Activated T-cell treated with anti-CD3 and anti-CD28 coated beads, Interleukin-2, amount 50 U/mL, for 4 hours (primary cell): Measurements from ENCODE around the gene KCNH1. TPM values are rescaled to one million over a fixed set of nuclear protein-coding genes. Genes with fewer than 3 reads are reported as not detected.

Source experiments
- ATAC-seq, 2 donors: fragments of 200-7000 bp; cut with Tn5 transposase; one replicate each; pipeline ENCODE4 v1.10.0; 2021
- DNase-seq: peaks from one replicate; pipeline ENCODE4 v3.0.0-alpha.2; 2020
- H3K27me3 Mint-ChIP-seq: one replicate; pipeline ENCODE4 v1.8.0; 2021; ENCODE audit warnings: low read depth, mixed read lengths
- H3K36me3 Mint-ChIP-seq: one replicate; pipeline ENCODE4 v1.8.0; 2022; ENCODE audit warnings: mixed read lengths; ENCODE audit not compliant: insufficient read depth
- H3K4me1 Mint-ChIP-seq: one replicate; pipeline ENCODE4 v1.8.0; 2021; ENCODE audit warnings: low read depth, mixed read lengths
- H3K4me3 Mint-ChIP-seq: one replicate; pipeline ENCODE4 v1.8.0; 2021; ENCODE audit warnings: mild to moderate bottlenecking, moderate library complexity, mixed read lengths
- H3K9me3 Mint-ChIP-seq: one replicate; pipeline ENCODE4 v1.8.0; 2021; ENCODE audit warnings: mixed read lengths
- total RNA-seq, 3 donors: library from RNA; stranded (reverse); gene quantifications; one replicate each; pipeline ENCODE4 v1.2.1, GENCODE V29; 2021

Gene KCNH1
- total RNA-seq, 3 donors from 2014 or later: not detected

DNA sequence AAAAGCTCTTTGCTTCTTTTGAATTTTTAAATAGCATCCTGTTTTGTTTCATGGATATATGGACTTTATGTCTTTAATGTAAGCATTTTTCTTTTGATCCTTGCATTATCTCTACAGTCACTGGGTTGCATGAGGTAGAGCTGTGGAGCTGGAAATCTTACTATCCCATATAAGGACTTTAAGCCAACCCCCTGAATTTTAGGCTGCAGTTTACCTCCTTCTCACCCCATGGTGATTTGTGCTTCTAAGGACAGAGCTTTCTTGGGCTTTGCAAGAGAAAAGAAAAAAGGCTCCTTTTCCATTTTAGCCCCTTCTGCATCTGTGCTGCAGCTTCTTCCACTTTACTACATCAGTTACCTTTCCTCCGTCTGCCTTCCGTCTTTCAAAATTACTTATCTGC, 431.4 kb downstream of the KCNH1 start:
- Mint-ChIP-seq H3K4me1 (no peaks in the 10 kb centered on the region), H3K4me3 (no peak overlapping the region), H3K36me3 (no peaks in the 10 kb centered on the region), H3K27me3 (no peaks in the 10 kb centered on the region), H3K9me3 (no peaks in the 10 kb centered on the region)
- ATAC-seq (no peak), DNase-seq (no peak)

- no peaks in the 10 kb centered on the region for H3K4me1 Mint-ChIP-seq
- H3K27me3 Mint-ChIP-seq: no peaks in the 10 kb centered on the region
- DNase-seq (no peak), ATAC-seq (no peak)
- H3K9me3 Mint-ChIP-seq: no peaks in the 10 kb centered on the region
- no peaks in the 10 kb centered on the region for H3K36me3 Mint-ChIP-seq
- no peak overlapping the region for H3K4me3 Mint-ChIP-seq
Measured at GRCh38 chr1:210700511-210700910, 433.4 kb downstream of the KCNH1 start.

GRCh38 chr1:210700083-210700482, 433.9 kb downstream of the KCNH1 start:
- H3K36me3 Mint-ChIP-seq: no peaks in the 10 kb centered on the region
- DNase-seq (no peak), ATAC-seq (no peak)
- no peaks in the 10 kb centered on the region for H3K27me3 Mint-ChIP-seq
- H3K4me3 Mint-ChIP-seq: no peak overlapping the region
- no peaks in the 10 kb centered on the region for H3K4me1 Mint-ChIP-seq
- H3K9me3 Mint-ChIP-seq: no peaks in the 10 kb centered on the region

- H3K4me1 Mint-ChIP-seq: no peaks in the 10 kb centered on the region
- H3K4me3 Mint-ChIP-seq: no peak overlapping the region
- no peaks in the 10 kb centered on the region for H3K27me3 Mint-ChIP-seq
- H3K36me3 Mint-ChIP-seq: no peaks in the 10 kb centered on the region
- ATAC-seq (no peak), DNase-seq (no peak)
- H3K9me3 Mint-ChIP-seq: no peaks in the 10 kb centered on the region
Measured at GRCh38 chr1:210698661-210699060, 435.3 kb downstream of the KCNH1 start.

DNA sequence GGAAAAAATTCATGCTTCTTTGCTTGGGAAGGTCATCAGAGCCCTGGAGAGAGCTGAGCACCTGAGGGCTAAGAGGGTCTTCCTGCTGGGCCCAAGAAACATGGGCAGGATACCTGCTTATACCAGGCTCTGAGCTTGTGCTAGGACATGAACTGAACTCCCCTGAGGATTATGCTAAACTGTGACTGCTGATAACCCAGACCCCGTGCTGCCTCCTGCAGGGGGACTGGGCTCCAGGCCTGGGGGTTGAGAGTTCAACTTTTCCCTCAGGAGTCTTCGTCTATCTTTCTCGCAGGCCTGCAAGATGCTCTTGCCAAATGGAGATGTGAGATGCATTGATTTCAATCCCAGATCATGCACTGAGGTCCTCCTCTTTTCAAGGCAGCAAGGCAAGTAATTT, 436.8 kb downstream of the KCNH1 start:
- H3K9me3 Mint-ChIP-seq: no peaks in the 10 kb centered on the region
- ATAC-seq (no peak), DNase-seq (no peak)
- H3K36me3 Mint-ChIP-seq: no peaks in the 10 kb centered on the region
- H3K4me1 Mint-ChIP-seq: peaks cover 8% of the 10 kb centered on the region
- no peak overlapping the region for H3K4me3 Mint-ChIP-seq
- no peaks in the 10 kb centered on the region for H3K27me3 Mint-ChIP-seq

DNA sequence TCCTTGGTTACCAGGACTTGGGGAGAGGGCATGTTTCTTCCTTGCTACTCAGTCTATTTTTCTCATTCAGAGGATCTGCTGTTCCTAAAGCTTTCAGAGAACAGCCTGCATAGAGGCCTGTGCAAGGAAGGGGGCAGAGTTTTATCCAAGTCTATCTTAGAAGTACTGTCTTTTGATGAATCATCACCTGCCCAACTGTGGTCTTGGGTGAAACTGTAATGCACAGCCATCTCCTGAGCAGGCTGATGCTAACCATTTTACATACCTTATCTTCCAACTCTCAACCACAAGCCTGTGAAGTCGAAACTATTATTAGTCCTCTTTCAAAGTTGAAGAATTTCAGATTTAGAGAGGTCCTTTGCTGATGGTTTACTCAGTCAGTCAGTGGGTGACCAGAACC, 437.2 kb downstream of the KCNH1 start:
- Mint-ChIP-seq H3K4me3 (no peak overlapping the region), H3K9me3 (no peaks in the 10 kb centered on the region), H3K4me1 (peaks cover 8% of the 10 kb centered on the region), H3K36me3 (no peaks in the 10 kb centered on the region), H3K27me3 (no peaks in the 10 kb centered on the region)
- DNase-seq (no peak), ATAC-seq (no peak)

DNA sequence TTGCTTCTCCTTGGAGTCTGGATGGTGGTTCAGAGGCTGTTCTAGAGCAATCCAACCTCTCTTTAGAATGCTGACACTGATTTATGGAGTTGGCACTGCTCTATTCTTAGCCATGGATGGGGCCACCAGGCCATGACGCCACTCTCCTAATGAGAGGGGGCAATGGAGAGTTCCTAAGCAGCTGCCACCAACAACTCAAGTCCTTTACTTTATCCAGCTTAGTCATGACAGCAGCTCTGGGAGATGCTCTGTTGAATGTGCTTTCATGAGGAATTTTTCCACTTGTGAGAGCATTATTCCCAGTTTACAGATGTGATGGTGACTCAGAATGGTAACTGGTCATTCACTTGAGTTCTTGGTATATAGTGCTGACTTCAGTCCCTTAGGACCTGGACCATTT, 438.9 kb downstream of the KCNH1 start:
- DNase-seq (no peak), ATAC-seq (no peak)
- H3K27me3 Mint-ChIP-seq: no peaks in the 10 kb centered on the region
- H3K36me3 Mint-ChIP-seq: no peaks in the 10 kb centered on the region
- H3K4me3 Mint-ChIP-seq: no peak overlapping the region
- H3K9me3 Mint-ChIP-seq: no peaks in the 10 kb centered on the region
- H3K4me1 Mint-ChIP-seq: peaks cover 8% of the 10 kb centered on the region

DNA sequence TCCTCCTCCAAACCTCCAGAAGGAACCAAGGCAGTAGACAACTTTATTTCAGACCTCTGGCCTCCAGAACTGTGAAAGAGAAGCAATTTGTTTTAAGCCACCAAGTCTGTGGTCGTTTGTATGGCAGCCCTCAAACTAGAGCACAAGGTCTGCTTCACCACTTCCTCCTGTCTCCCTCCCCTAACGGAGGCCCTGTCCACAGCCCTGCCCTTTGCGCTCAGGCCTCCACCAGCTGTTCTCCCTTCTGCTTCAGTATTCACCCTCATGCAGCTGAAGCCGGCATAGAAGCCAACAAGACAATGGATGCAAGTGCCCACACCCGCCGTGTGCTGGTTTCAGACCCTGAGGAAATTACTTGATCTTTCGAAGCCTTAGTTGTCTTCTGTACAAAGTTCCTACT, 441.2 kb downstream of the KCNH1 start:
- no peaks in the 10 kb centered on the region for H3K36me3 Mint-ChIP-seq
- H3K4me3 Mint-ChIP-seq: no peak overlapping the region
- ATAC-seq: no peak

GRCh38 chr1:210691039-210691610, 442.8 kb downstream of the KCNH1 start:
- Mint-ChIP-seq H3K4me3 (no peak overlapping the region), H3K27me3 (no peaks in the 10 kb centered on the region), H3K9me3 (no peaks in the 10 kb centered on the region), H3K4me1 (peaks cover 8% of the 10 kb centered on the region), H3K36me3 (no peaks in the 10 kb centered on the region)
- no peak for ATAC-seq
- DNase-seq: no peak

More for the DNA sequence above, 441.2 kb downstream of the KCNH1 start:
- Mint-ChIP-seq H3K27me3 (no peaks in the 10 kb centered on the region), H3K4me1 (peaks cover 8% of the 10 kb centered on the region), H3K9me3 (no peaks in the 10 kb centered on the region)
- no peak for DNase-seq

GRCh38 chr1:210690236-210690635, 443.7 kb downstream of the KCNH1 start:
- Mint-ChIP-seq H3K36me3 (no peaks in the 10 kb centered on the region), H3K4me3 (no peak overlapping the region), H3K27me3 (no peaks in the 10 kb centered on the region), H3K4me1 (peaks cover 8% of the 10 kb centered on the region), H3K9me3 (no peaks in the 10 kb centered on the region)
- DNase-seq (no peak), ATAC-seq (no peak)

DNA sequence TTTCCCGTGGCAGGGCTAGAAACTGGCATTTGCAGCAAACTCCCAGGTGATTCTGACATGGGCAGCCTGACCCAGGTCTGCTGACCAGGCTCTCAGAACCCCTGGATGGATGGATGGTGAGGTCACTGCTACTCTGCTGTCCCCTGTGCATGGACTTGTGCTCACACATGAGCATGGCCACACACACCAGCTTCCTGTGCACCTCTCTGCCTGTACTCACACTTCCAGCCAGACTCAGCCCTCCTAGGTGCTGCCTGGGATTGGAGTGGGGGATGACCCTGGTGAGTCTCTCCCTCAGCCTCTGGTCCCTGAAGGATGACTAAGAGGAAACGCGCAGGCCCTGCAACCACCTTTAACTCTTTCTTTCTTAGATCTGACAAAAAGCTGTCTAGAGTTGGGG, 444.1 kb downstream of the KCNH1 start:
- Mint-ChIP-seq H3K4me1 (peaks cover 8% of the 10 kb centered on the region), H3K9me3 (no peaks in the 10 kb centered on the region), H3K4me3 (no peak overlapping the region), H3K27me3 (no peaks in the 10 kb centered on the region), H3K36me3 (no peaks in the 10 kb centered on the region)
- ATAC-seq: no peak
- no peak for DNase-seq

- no peak overlapping the region for H3K4me3 Mint-ChIP-seq
- no peaks in the 10 kb centered on the region for H3K27me3 Mint-ChIP-seq
- ATAC-seq (no peak), DNase-seq (no peak)
- H3K9me3 Mint-ChIP-seq: no peaks in the 10 kb centered on the region
- peaks cover 8% of the 10 kb centered on the region for H3K4me1 Mint-ChIP-seq
- no peaks in the 10 kb centered on the region for H3K36me3 Mint-ChIP-seq
Measured at GRCh38 chr1:210688512-210689234, 445.3 kb downstream of the KCNH1 start.

- no peak for ATAC-seq
- Mint-ChIP-seq H3K27me3 (no peaks in the 10 kb centered on the region), H3K4me1 (peaks cover 4% of the 10 kb centered on the region), H3K9me3 (no peaks in the 10 kb centered on the region), H3K36me3 (no peaks in the 10 kb centered on the region), H3K4me3 (no peak overlapping the region)
- DNase-seq: no peak
Measured at GRCh38 chr1:210687582-210688279, 446.2 kb downstream of the KCNH1 start.

GRCh38 chr1:210686841-210687240, 447.1 kb downstream of the KCNH1 start:
- H3K4me3 Mint-ChIP-seq: no peak overlapping the region
- H3K36me3 Mint-ChIP-seq: no peaks in the 10 kb centered on the region
- no peaks in the 10 kb centered on the region for H3K4me1 Mint-ChIP-seq
- no peaks in the 10 kb centered on the region for H3K9me3 Mint-ChIP-seq
- DNase-seq (no peak), ATAC-seq (no peak)
- no peaks in the 10 kb centered on the region for H3K27me3 Mint-ChIP-seq

DNA sequence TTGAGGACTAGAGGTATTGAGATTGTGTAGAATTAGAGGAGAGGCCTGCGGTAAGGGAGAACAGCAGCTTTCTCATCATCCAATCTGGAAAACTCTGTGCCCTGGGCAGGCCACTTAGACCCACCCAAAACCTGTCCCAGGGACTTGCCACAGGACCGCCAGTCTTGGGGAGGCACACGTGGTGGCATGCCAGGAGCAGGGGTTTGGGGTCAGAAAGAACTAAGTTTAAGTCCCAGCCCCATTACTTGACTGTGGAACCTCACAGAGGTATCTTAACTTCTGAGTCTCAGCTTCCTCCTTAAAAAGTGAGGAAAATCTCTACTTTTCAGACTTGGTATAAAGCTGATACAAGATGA, 448.7 kb downstream of the KCNH1 start:
- Mint-ChIP-seq H3K9me3 (no peaks in the 10 kb centered on the region), H3K36me3 (no peaks in the 10 kb centered on the region), H3K4me1 (no peaks in the 10 kb centered on the region), H3K27me3 (no peaks in the 10 kb centered on the region), H3K4me3 (no peak overlapping the region)
- ATAC-seq (no peak), DNase-seq (no peak)
